ENCODE results near the gene TFIP11. TPM values are rescaled to one million over a fixed set of nuclear protein-coding genes. Genes with fewer than 3 reads are reported as not detected.

Gene TFIP11
- total and polyA plus RNA-seq, 9 of the 15 experiments (the other 6 are each of a cell fraction or from before 2014, with no cell fraction given): 11.5 to 38.1 (median 25.2) TPM

GRCh38 chr22:26512149-26512793 lies at the start of gene TFIP11 (continued):
- TF ChIP-seq, protein P1, sequence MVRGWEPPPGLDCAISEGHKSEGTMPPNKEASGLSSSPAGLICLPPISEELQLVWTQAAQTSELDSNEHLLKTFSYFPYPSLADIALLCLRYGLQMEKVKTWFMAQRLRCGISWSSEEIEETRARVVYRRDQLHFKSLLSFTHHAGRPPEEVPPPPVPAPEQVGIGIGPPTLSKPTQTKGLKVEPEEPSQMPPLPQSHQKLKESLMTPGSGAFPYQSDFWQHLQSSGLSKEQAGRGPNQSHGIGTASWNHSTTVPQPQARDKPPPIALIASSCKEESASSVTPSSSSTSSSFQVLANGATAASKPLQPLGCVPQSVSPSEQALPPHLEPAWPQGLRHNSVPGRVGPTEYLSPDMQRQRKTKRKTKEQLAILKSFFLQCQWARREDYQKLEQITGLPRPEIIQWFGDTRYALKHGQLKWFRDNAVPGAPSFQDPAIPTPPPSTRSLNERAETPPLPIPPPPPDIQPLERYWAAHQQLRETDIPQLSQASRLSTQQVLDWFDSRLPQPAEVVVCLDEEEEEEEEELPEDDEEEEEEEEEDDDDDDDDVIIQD (CRISPR knock-in tag; IDR thresholded peaks at IDR 0.05): no peak
- TF ChIP-seq ARID1B (IDR thresholded peaks at IDR 0.05) (peak; percentile 53; the same call in 1 of the 2 replicates), ZBTB12 (CRISPR knock-in tag; IDR thresholded peaks at IDR 0.05) (peak; percentile 88), PURB (CRISPR knock-in tag; IDR thresholded peaks at IDR 0.05; ENCODE audit: low read depth) (no peak), TCF3 (CRISPR knock-in tag; IDR thresholded peaks at IDR 0.05) (peak; percentile 75), ZBTB7A (IDR thresholded peaks at IDR 0.05; ENCODE audit: borderline replicate concordance, control insufficient read depth, low read depth, low read length) (no peak), CC2D1A (IDR thresholded peaks at IDR 0.05) (no peak), TRIM24 (IDR thresholded peaks at IDR 0.05) (peak in 1 of 2 experiments; percentile 59; a peak in 1 of 4 replicates), SMARCE1 (IDR thresholded peaks at IDR 0.05) (no peak), ZNF347 (CRISPR knock-in tag; IDR thresholded peaks at IDR 0.05; ENCODE audit: low read depth) (no peak), ZFX (CRISPR knock-in tag; IDR thresholded peaks at IDR 0.05) (peak; percentile 73), ZSCAN29 (IDR thresholded peaks at IDR 0.05) (no peak), JUN (IDR thresholded peaks at IDR 0.05; ENCODE audit: borderline replicate concordance, low read depth, low read length) (peak; percentile 73; the same call in 1 of the 2 replicates), JUN (CRISPR knock-in tag; IDR thresholded peaks at IDR 0.05; ENCODE audit: borderline replicate concordance) (no peak), EWSR1 (IDR thresholded peaks at IDR 0.05; ENCODE audit: borderline replicate concordance, low read depth, partially characterized antibody) (no peak), CTBP1 (IDR thresholded peaks at IDR 0.05; ENCODE audit: borderline replicate concordance) (peak; percentile 33; the same call in 1 of the 2 replicates), CXXC5 (CRISPR knock-in tag; IDR thresholded peaks at IDR 0.05) (peak; percentile 60; the same call in 1 of the 2 replicates), HDAC1 (IDR thresholded peaks at IDR 0.05) (peak in 1 of 2 experiments; percentile 98; a peak in 2 of 4 replicates), ZFP91 (CRISPR knock-in tag; IDR thresholded peaks at IDR 0.05) (no peak), SRSF1 (IDR thresholded peaks at IDR 0.05; ENCODE audit: low read depth, low read length) (no peak), NEUROD1 (IDR thresholded peaks at IDR 0.05; ENCODE audit: borderline replicate concordance, low read depth, low read length, partially characterized antibody) (peak; percentile 19), MAFG (tag; conservative IDR thresholded peaks at IDR 0.05) (no peak)
- TF ChIP-seq, protein P2, sequence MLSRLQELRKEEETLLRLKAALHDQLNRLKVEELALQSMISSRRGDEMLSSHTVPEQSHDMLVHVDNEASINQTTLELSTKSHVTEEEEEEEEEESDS (CRISPR knock-in tag; IDR thresholded peaks at IDR 0.05): no peak
- TF ChIP-seq, protein P3, sequence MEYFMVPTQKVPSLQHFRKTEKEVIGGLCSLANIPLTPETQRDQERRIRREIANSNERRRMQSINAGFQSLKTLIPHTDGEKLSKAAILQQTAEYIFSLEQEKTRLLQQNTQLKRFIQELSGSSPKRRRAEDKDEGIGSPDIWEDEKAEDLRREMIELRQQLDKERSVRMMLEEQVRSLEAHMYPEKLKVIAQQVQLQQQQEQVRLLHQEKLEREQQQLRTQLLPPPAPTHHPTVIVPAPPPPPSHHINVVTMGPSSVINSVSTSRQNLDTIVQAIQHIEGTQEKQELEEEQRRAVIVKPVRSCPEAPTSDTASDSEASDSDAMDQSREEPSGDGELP (CRISPR knock-in tag; IDR thresholded peaks at IDR 0.05; ENCODE audit: borderline replicate concordance): peak; percentile 93
